GM12891 (cell line): Measurements from ENCODE around the gene CACNG5.

Source experiments
- DNase-seq: peaks from one replicate; pipeline ENCODE4 v3.0.0; 2011; ENCODE audit warnings: low spot score; ENCODE audit not compliant: insufficient read length
- FAIRE-seq: peaks from 2 replicates; lab custom pipeline; 2011; peaks lifted over from hg19 to GRCh38; lab: Jason Lieb, UNC
- PAX5 ChIP-seq: IDR thresholded peaks from 2 replicates; pipeline ENCODE4 v1.6.1; 2011; ENCODE audit warnings: low read length, moderate library complexity, mild to moderate bottlenecking; ENCODE audit not compliant: insufficient read depth, severe bottlenecking
- POLR2A ChIP-seq: IDR thresholded peaks from 2 replicates; pipeline ENCODE4 v1.6.1; 2011; ENCODE audit warnings: low read depth, low read length, control low read depth
- POLR2AphosphoS5 ChIP-seq: IDR thresholded peaks from 2 replicates; pipeline ENCODE4 v1.6.1; 2011; ENCODE audit warnings: low read depth, low read length, control low read depth
- POU2F2 ChIP-seq: IDR thresholded peaks from 2 replicates; pipeline ENCODE4 v1.6.1; 2011; ENCODE audit warnings: low read depth, mild to moderate bottlenecking, control low read depth, low read length, moderate library complexity
- SPI1 ChIP-seq: IDR thresholded peaks from 2 replicates; pipeline ENCODE4 v1.6.1; 2011; ENCODE audit warnings: low read depth, low read length, control low read depth
- TAF1 ChIP-seq: IDR thresholded peaks from 2 replicates; pipeline ENCODE4 v1.6.1; 2011; ENCODE audit warnings: low read depth, low read length, control low read depth

Gene CACNG5

GRCh38 chr17:66918896-66919295 is 84.0 kb downstream of the CACNG5 start:
- TF ChIP-seq POLR2A (no peak), TAF1 (no peak), SPI1 (no peak), PAX5 (no peak), POU2F2 (no peak), POLR2AphosphoS5 (no peak)
- DNase-seq (no peak), FAIRE-seq (no peak)

- TF ChIP-seq SPI1 (no peak), POU2F2 (no peak), TAF1 (no peak), POLR2A (no peak), PAX5 (no peak), POLR2AphosphoS5 (no peak)
These were observed 85.5 kb downstream of the CACNG5 start for GRCh38 chr17:66920435-66920834.

GRCh38 chr17:66920950-66921349 is 86.0 kb downstream of the CACNG5 start:
- no peak for FAIRE-seq
- no peak for TF ChIP-seq POU2F2
- no peak for TF ChIP-seq POLR2A
- TF ChIP-seq TAF1, result no peak
- no peak for TF ChIP-seq POLR2AphosphoS5
- TF ChIP-seq PAX5, result no peak
- TF ChIP-seq SPI1, result no peak
- no peak for DNase-seq

More at GRCh38 chr17:66920435-66920834, 85.5 kb downstream of the CACNG5 start:
- DNase-seq (no peak), FAIRE-seq (no peak)

GRCh38 chr17:66923886-66924285 is 89.0 kb downstream of the CACNG5 start:
- FAIRE-seq (no peak), DNase-seq (no peak)
- TF ChIP-seq POLR2AphosphoS5 (no peak), PAX5 (no peak), TAF1 (no peak), POU2F2 (no peak), POLR2A (no peak), SPI1 (no peak)

- no peak for TF ChIP-seq POLR2AphosphoS5
- no peak for TF ChIP-seq TAF1
- no peak for TF ChIP-seq SPI1
- no peak for TF ChIP-seq POLR2A
- no peak for TF ChIP-seq POU2F2
- no peak for FAIRE-seq
- no peak for DNase-seq
These were observed 91.0 kb downstream of the CACNG5 start for GRCh38 chr17:66925811-66926500.

- no peak for FAIRE-seq
- no peak for DNase-seq
These were observed 94.0 kb downstream of the CACNG5 start for GRCh38 chr17:66928949-66929348.

GRCh38 chr17:66929591-66929990 is 94.7 kb downstream of the CACNG5 start:
- DNase-seq, result no peak
- no peak for FAIRE-seq
- TF ChIP-seq POLR2AphosphoS5, result no peak
- TF ChIP-seq POU2F2, result no peak
- TF ChIP-seq TAF1, result no peak
- TF ChIP-seq PAX5, result no peak
- no peak for TF ChIP-seq POLR2A

More at GRCh38 chr17:66928949-66929348, 94.0 kb downstream of the CACNG5 start:
- no peak for TF ChIP-seq POLR2A
- TF ChIP-seq SPI1, result no peak
- no peak for TF ChIP-seq PAX5
- TF ChIP-seq TAF1, result no peak
- TF ChIP-seq POU2F2, result no peak
- no peak for TF ChIP-seq POLR2AphosphoS5

GRCh38 chr17:66930933-66931332 is 96.0 kb downstream of the CACNG5 start:
- DNase-seq, result no peak
- FAIRE-seq, result no peak
- TF ChIP-seq PAX5, result no peak
- TF ChIP-seq TAF1, result no peak
- no peak for TF ChIP-seq POU2F2
- no peak for TF ChIP-seq SPI1
- no peak for TF ChIP-seq POLR2AphosphoS5
- TF ChIP-seq POLR2A, result no peak

GRCh38 chr17:66932311-66932710 is 97.4 kb downstream of the CACNG5 start:
- FAIRE-seq, result no peak
- no peak for DNase-seq

GRCh38 chr17:66934040-66934439 is 99.1 kb downstream of the CACNG5 start:
- FAIRE-seq, result no peak
- DNase-seq, result no peak
- TF ChIP-seq TAF1 (no peak), SPI1 (no peak), POLR2A (no peak), POLR2AphosphoS5 (no peak), POU2F2 (no peak), PAX5 (no peak)

More at GRCh38 chr17:66932311-66932710, 97.4 kb downstream of the CACNG5 start:
- no peak for TF ChIP-seq POU2F2
- no peak for TF ChIP-seq POLR2AphosphoS5
- TF ChIP-seq PAX5, result no peak
- no peak for TF ChIP-seq SPI1
- no peak for TF ChIP-seq TAF1
- TF ChIP-seq POLR2A, result no peak
